Upper lobe of left lung (tissue), 6 donors: ENCODE results near the gene PRRT4. TPM values are rescaled to one million over a fixed set of nuclear protein-coding genes. Genes with fewer than 3 reads are reported as not detected.

Source experiments
- ATAC-seq, 2 donors: fragments of 200-7000 bp; cut with Tn5 transposase; one replicate each; pipeline ENCODE4 v1.9.1; 2022; ENCODE audit warnings: mild to moderate bottlenecking in 2 of 2, moderate library complexity in 2 of 2; ENCODE audit not compliant: low FRiP score in 2 of 2
- DNase-seq, 2 donors: peaks; one replicate each; pipeline ENCODE4 v3.0.0-alpha.2; 2019 to 2020
- H3K27ac ChIP-seq, 4 donors: fragments of 200-600 bp; sonication (generic); one replicate each; pipeline ENCODE4 v1.5.1; 2016 to 2019
- H3K27me3 ChIP-seq, 4 donors: fragments of 200-600 bp; sonication (generic); one replicate each; pipeline ENCODE4 v1.5.1; 2017 to 2019
- H3K36me3 ChIP-seq, 4 donors: fragments of 200-600 bp; sonication (generic); one replicate each; pipeline ENCODE4 v1.5.1; 2016 to 2019
- H3K4me1 ChIP-seq, 4 donors: fragments of 200-600 bp; sonication (generic); one replicate each; pipeline ENCODE4 v1.5.1; 2018 to 2019
- H3K4me3 ChIP-seq, 4 donors: fragments of 200-600 bp; sonication (generic); one replicate each; pipeline ENCODE4 v1.5.1; 2017 to 2019; ENCODE audit warnings: mild to moderate bottlenecking in 2 of 4, moderate library complexity in 1 of 4
- H3K9me3 ChIP-seq, 4 donors: fragments of 200-600 bp; sonication (generic); one replicate each; pipeline ENCODE4 v1.5.1; 2018 to 2019
- CTCF ChIP-seq, 6 experiments: fragments of 450-650 bp in 4 of 6; fragments of 200-600 bp in 2 of 6; sonication (generic) in 2 of 6; IDR thresholded peaks; one replicate each; pipeline ENCODE4 v1.5.1; 2016 to 2019; ENCODE audit warnings: antibody characterized with exemption in 6 of 6
- EP300 ChIP-seq, 4 donors: sonication (generic); formaldehyde crosslinking; IDR thresholded peaks; one replicate each; pipeline ENCODE4 v1.5.1; 2017; ENCODE audit warnings: antibody characterized with exemption in 4 of 4, control low read depth in 2 of 4
- POLR2A ChIP-seq, 4 donors: fragments of 450-650 bp; IDR thresholded peaks; one replicate each; pipeline ENCODE4 v1.5.1; 2016 to 2017; ENCODE audit warnings: antibody characterized with exemption in 4 of 4, mild to moderate bottlenecking in 2 of 4
- POLR2AphosphoS5 ChIP-seq, 2 donors: sonication (generic); formaldehyde crosslinking; IDR thresholded peaks; one replicate each; pipeline ENCODE4 v1.5.1; 2017; ENCODE audit warnings: antibody characterized with exemption in 2 of 2
- WGBS, 2 donors: methylation state at CpG; one replicate each; pipeline ENCODE4 v1.1.5; 2017 to 2018; 5-methylcytosine and 5-hydroxymethylcytosine counted together
- total RNA-seq, 6 donors: library from RNA; depleted of rRNA in 4 of 6; stranded (reverse); fragments of >200 nt in 4 of 6; gene quantifications; one replicate each; pipeline versions ENCODE4 v1.1.0 to v1.2.1, GENCODE V29; 2016 to 2021
- donor health status: DM: no; HTN: no; CAD: no; lungs with moderate emphysema.
- donor health status: DM: no; HTN: yes; CAD: no; lungs with severe emphysema.

PRRT4 gene
- total RNA-seq, 6 donors from 2014 or later = 0.30 to 10.5 (median 0.91) TPM

GRCh38 chr7:128318691-128319090 is 42.8 kb downstream of the PRRT4 start:
- DNase-seq = no peak
- no peak for ATAC-seq
- Histone ChIP-seq H3K27me3 (no peaks in the 10 kb centered on the region), H3K4me1 (peaks cover 0 to 6% (median 0%) of the 10 kb centered on the region in 4 donors), H3K36me3 (peaks cover 18 to 97% (median 70%) of the 10 kb centered on the region in 4 donors), H3K4me3 (no peak overlapping the region), H3K9me3 (no peaks in the 10 kb centered on the region), H3K27ac (peak overlapping the region in 1 of 4 donors; percentile 4)
- WGBS, 2 donors = 48 to 56% methylated on average over 5 of the region's 5 CpGs
- TF ChIP-seq CTCF (IDR thresholded peaks at IDR 0.05) (no peak), POLR2A (IDR thresholded peaks at IDR 0.05) (no peak), EP300 (IDR thresholded peaks at IDR 0.05) (no peak), POLR2AphosphoS5 (IDR thresholded peaks at IDR 0.05) (no peak)

DNA sequence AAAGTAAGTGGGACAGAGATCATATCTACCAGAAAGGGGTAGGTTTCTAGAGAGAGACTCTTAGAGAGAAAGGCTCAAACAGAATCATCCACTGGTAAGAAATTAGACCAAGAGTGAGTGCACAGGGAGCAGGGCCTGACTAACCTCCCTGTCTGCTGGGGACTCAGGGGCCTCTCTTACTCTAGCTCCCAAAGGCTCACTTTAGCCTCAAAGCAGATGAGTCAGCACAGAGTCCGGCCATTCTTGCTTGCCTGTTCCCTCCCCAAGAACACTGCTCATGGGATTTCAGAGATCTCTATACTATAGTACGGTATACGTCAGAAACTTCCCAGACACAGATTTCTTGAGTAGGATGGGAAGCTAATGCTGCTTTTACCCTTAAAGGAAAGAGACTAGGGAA is 50.5 kb downstream of the PRRT4 start:
- Histone ChIP-seq H3K4me1 (no peaks in the 10 kb centered on the region), H3K27me3 (no peaks in the 10 kb centered on the region), H3K36me3 (peaks cover 18 to 97% (median 76%) of the 10 kb centered on the region in 4 donors), H3K4me3 (no peak overlapping the region), H3K9me3 (no peaks in the 10 kb centered on the region), H3K27ac (no peak overlapping the region)
- ATAC-seq = peak in 1 of 2 donors; percentile 17
- no peak for TF ChIP-seq POLR2AphosphoS5 (IDR thresholded peaks at IDR 0.05)
- TF ChIP-seq CTCF (IDR thresholded peaks at IDR 0.05) = no peak
- TF ChIP-seq EP300 (IDR thresholded peaks at IDR 0.05) = no peak
- no peak for TF ChIP-seq POLR2A (IDR thresholded peaks at IDR 0.05)
- 85 to 94% methylated on average over 3 of the region's 3 CpGs for WGBS, 2 donors
- no peak for DNase-seq

GRCh38 chr7:128310499-128310898 is 51.0 kb downstream of the PRRT4 start:
- WGBS, 2 donors = 81 to 94% methylated on average over 5 of the region's 5 CpGs

DNA sequence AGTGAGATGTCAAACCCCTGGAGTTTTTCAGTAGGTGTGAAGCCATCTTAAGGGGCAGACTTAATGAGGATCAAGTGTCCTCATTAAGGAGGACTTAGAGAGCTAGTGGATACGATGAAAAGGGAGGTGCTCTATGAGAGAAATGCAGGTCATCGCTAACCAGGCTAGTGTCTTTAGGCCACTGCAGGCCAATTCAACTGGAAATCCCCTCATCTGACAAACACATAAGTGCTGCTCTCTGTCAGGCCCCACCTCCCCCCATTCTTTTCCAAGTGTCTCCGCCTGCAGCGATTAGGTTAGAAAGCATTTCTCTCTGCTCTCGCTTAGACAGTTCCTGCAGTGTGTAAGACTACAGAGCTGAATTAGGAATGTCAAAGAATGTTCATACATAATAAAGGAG is 51.5 kb downstream of the PRRT4 start:
- TF ChIP-seq POLR2A (IDR thresholded peaks at IDR 0.05) = no peak
- TF ChIP-seq POLR2AphosphoS5 (IDR thresholded peaks at IDR 0.05) = no peak
- TF ChIP-seq CTCF (IDR thresholded peaks at IDR 0.05) = no peak
- TF ChIP-seq EP300 (IDR thresholded peaks at IDR 0.05) = no peak
- 93 to 95% methylated on average over 5 of the region's 5 CpGs for WGBS, 2 donors
- Histone ChIP-seq H3K9me3 (no peaks in the 10 kb centered on the region), H3K27me3 (no peaks in the 10 kb centered on the region), H3K36me3 (peaks cover 18 to 97% (median 74%) of the 10 kb centered on the region in 4 donors), H3K4me1 (no peaks in the 10 kb centered on the region), H3K27ac (no peak overlapping the region), H3K4me3 (no peak overlapping the region)
- DNase-seq = no peak
- no peak for ATAC-seq

More at GRCh38 chr7:128310499-128310898, 51.0 kb downstream of the PRRT4 start:
- DNase-seq (no peak), ATAC-seq (no peak)
- Histone ChIP-seq H3K4me3 (no peak overlapping the region), H3K27me3 (no peaks in the 10 kb centered on the region), H3K4me1 (no peaks in the 10 kb centered on the region), H3K36me3 (peaks cover 18 to 97% (median 76%) of the 10 kb centered on the region in 4 donors), H3K9me3 (no peaks in the 10 kb centered on the region), H3K27ac (no peak overlapping the region)
- TF ChIP-seq POLR2A (IDR thresholded peaks at IDR 0.05) (no peak), EP300 (IDR thresholded peaks at IDR 0.05) (no peak), POLR2AphosphoS5 (IDR thresholded peaks at IDR 0.05) (no peak)

GRCh38 chr7:128309124-128309523 is 52.4 kb downstream of the PRRT4 start:
- Histone ChIP-seq H3K27me3 (no peaks in the 10 kb centered on the region), H3K36me3 (peaks cover 18 to 95% (median 69%) of the 10 kb centered on the region in 4 donors), H3K27ac (no peak overlapping the region), H3K4me3 (no peak overlapping the region), H3K9me3 (no peaks in the 10 kb centered on the region), H3K4me1 (no peaks in the 10 kb centered on the region)
- TF ChIP-seq CTCF (IDR thresholded peaks at IDR 0.05) = no peak
- TF ChIP-seq EP300 (IDR thresholded peaks at IDR 0.05) = no peak
- no peak for TF ChIP-seq POLR2AphosphoS5 (IDR thresholded peaks at IDR 0.05)
- no peak for TF ChIP-seq POLR2A (IDR thresholded peaks at IDR 0.05)
- WGBS, 2 donors = 95 to 97% methylated on average over 6 of the region's 6 CpGs
- DNase-seq = no peak
- no peak for ATAC-seq
